SJCRH30 (cell line): ENCODE results near the gene KCNK7. TPM values are rescaled to one million over a fixed set of nuclear protein-coding genes. Genes with fewer than 3 reads are reported as not detected.

ENCODE experiments used
- DNase-seq, 2 experiments: peaks; one replicate each; pipeline ENCODE4 v3.0.0-alpha.2; 2015 to 2020
- H3K27ac ChIP-seq: fragments of 250-450 bp; sonication (Bioruptor Pico); 2 replicates; pipeline ENCODE4 v1.5.1; 2020; ENCODE audit warnings: mild to moderate bottlenecking, moderate library complexity
- H3K27me3 ChIP-seq: fragments of 250-450 bp; sonication (Bioruptor Pico); 2 replicates; pipeline ENCODE4 v1.5.1; 2020; ENCODE audit warnings: mild to moderate bottlenecking, moderate library complexity
- H3K36me3 ChIP-seq: fragments of 250-450 bp; sonication (Bioruptor Pico); 2 replicates; pipeline ENCODE4 v1.5.1; 2020; ENCODE audit warnings: mild to moderate bottlenecking, moderate library complexity
- H3K4me1 ChIP-seq: fragments of 250-450 bp; sonication (Bioruptor Pico); 2 replicates; pipeline ENCODE4 v1.5.1; 2020; ENCODE audit warnings: mild to moderate bottlenecking, moderate library complexity
- H3K4me3 ChIP-seq: fragments of 250-450 bp; sonication (Bioruptor Pico); 2 replicates; pipeline ENCODE4 v1.5.1; 2020; ENCODE audit warnings: mild to moderate bottlenecking, moderate library complexity
- H3K9me3 ChIP-seq: fragments of 250-450 bp; sonication (Bioruptor Pico); replicated peaks from 2 replicates; pipeline ENCODE4 v1.5.1; 2020; ENCODE audit warnings: mild to moderate bottlenecking, moderate library complexity
- total RNA-seq: library from RNA; depleted of rRNA; stranded (reverse); fragments of >200 nt; shearing (Covaris generic); gene quantifications from 2 replicates; pipeline ENCODE4 v1.2.3, GENCODE V29; 2014

Gene KCNK7
- total RNA-seq, 1 experiment from 2014 or later, result 0.28 TPM

GRCh38 chr11:65634905-65635731, 39.5 kb upstream of the KCNK7 start:
- Histone ChIP-seq H3K4me3 (no peak overlapping the region), H3K27ac (no peak overlapping the region), H3K27me3 (no peaks in the 10 kb centered on the region), H3K36me3 (peaks cover 31% of the 10 kb centered on the region), H3K4me1 (no peaks in the 10 kb centered on the region; the same call in 1 of the 2 replicates), H3K9me3 (no peaks in the 10 kb centered on the region)
- DNase-seq, result no peak

GRCh38 chr11:65634440-65634839, 38.8 kb upstream of the KCNK7 start:
- Histone ChIP-seq H3K27ac (no peak overlapping the region), H3K27me3 (no peaks in the 10 kb centered on the region), H3K36me3 (peaks cover 32% of the 10 kb centered on the region), H3K9me3 (no peaks in the 10 kb centered on the region), H3K4me3 (no peak overlapping the region), H3K4me1 (no peaks in the 10 kb centered on the region; the same call in 1 of the 2 replicates)
- DNase-seq, result no peak

- Histone ChIP-seq H3K9me3 (no peaks in the 10 kb centered on the region), H3K36me3 (peaks cover 36% of the 10 kb centered on the region), H3K27ac (no peak overlapping the region), H3K4me1 (no peaks in the 10 kb centered on the region; the same call in 1 of the 2 replicates), H3K27me3 (no peaks in the 10 kb centered on the region), H3K4me3 (no peak overlapping the region)
- no peak for DNase-seq
Observed at GRCh38 chr11:65634109-65634436, 38.5 kb upstream of the KCNK7 start.

DNA sequence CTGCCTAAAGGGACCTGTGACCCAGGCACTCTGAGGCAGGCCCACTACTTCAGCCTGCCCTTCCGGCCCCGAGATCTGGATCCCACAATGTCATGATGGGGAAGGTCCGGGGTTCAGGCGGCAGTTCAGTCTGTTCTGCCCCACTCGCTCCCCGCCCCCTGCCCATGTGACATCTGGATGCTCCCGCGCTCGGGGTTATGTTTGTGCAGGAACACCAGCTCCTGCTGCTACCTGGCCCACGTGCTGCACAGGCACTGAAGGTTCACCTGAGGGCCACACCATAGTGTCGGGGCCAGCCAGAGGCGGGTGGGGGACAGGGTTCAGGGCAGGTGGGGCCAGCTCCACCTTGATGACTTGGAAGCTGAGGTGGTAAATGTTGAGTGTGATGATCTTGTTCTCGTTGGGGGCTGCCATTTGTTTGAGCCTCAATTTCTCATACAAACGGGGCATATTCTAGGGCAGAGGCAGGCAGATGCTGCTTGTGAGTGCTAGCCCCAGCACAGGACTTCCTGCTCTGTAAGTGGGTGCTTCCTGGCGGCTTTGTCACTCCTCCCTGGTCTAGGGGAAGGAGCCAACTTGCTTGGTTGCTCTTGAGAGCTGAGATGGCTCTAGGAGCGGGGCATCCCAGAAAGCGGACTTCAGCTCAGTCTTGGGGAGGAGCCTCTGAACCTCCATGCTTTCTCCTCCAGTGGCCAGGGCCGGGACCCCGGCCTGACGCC, 37.9 kb upstream of the KCNK7 start:
- H3K27me3 ChIP-seq, result no peaks in the 10 kb centered on the region
- H3K27ac ChIP-seq, result no peak overlapping the region
- no peak for DNase-seq
- H3K36me3 ChIP-seq, result peaks cover 40% of the 10 kb centered on the region
- no peaks in the 10 kb centered on the region; the same call in 1 of the 2 replicates for H3K4me1 ChIP-seq
- H3K4me3 ChIP-seq, result no peak overlapping the region
- no peaks in the 10 kb centered on the region for H3K9me3 ChIP-seq

DNA sequence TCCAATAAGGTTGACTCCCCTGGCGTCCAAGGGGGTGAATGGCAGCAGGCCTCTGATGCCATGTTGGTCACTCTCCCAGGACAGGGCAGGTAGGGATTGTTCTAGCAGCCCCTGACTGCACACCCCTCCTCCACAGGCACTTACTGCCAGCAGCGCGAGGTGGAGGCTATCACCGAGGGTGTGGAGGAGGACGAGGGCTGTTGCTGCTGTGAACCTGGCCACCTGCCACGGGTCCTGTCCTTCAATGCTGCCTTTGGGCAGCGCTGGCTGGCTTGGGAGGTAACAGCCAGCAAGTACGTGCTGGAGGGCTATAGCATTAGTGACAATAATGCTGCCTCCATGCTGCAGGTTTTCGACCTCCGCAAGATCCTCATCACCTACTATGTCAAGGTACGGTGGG, 34.6 kb upstream of the KCNK7 start:
- DNase-seq, result no peak
- peaks cover 46% of the 10 kb centered on the region for H3K36me3 ChIP-seq

GRCh38 chr11:65629579-65629978, 34.0 kb upstream of the KCNK7 start:
- no peak for DNase-seq
- H3K4me3 ChIP-seq, result no peak overlapping the region

More for the DNA sequence above, 34.6 kb upstream of the KCNK7 start:
- Histone ChIP-seq H3K27me3 (no peaks in the 10 kb centered on the region), H3K27ac (no peak overlapping the region), H3K4me1 (no peaks in the 10 kb centered on the region), H3K9me3 (no peaks in the 10 kb centered on the region), H3K4me3 (no peak overlapping the region)

DNA sequence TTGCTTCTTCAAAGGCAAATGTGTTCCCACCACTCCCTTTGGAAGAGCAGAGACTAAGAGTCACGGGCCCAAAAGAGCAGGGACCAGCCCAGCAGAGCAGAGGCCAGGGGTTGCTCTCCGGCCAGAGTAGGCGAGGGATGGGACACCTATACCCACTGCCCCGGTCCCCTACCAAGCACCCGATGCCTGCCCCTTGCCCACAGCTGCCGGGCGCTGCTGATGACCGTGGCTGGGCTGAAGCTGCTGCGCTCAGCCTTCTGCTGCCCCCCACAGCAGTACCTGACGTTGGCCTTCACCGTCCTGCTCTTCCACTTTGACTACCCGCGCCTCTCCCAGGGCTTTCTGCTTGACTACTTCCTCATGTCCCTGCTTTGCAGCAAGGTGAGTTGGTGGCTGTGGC, 31.6 kb upstream of the KCNK7 start:
- H3K36me3 ChIP-seq, result peaks cover 39% of the 10 kb centered on the region
- H3K9me3 ChIP-seq, result no peaks in the 10 kb centered on the region
- H3K4me1 ChIP-seq, result no peaks in the 10 kb centered on the region
- H3K4me3 ChIP-seq, result no peak overlapping the region
- H3K27me3 ChIP-seq, result no peaks in the 10 kb centered on the region
- no peak overlapping the region for H3K27ac ChIP-seq
- DNase-seq, result no peak

More at GRCh38 chr11:65629579-65629978, 34.0 kb upstream of the KCNK7 start:
- H3K27me3 ChIP-seq, result no peaks in the 10 kb centered on the region
- H3K4me1 ChIP-seq, result no peaks in the 10 kb centered on the region
- peaks cover 40% of the 10 kb centered on the region for H3K36me3 ChIP-seq
- H3K9me3 ChIP-seq, result no peaks in the 10 kb centered on the region
- no peak overlapping the region for H3K27ac ChIP-seq

GRCh38 chr11:65625628-65626342, 30.2 kb upstream of the KCNK7 start:
- Histone ChIP-seq H3K36me3 (peaks cover 45% of the 10 kb centered on the region), H3K4me3 (no peak overlapping the region), H3K27me3 (no peaks in the 10 kb centered on the region), H3K27ac (no peak overlapping the region), H3K9me3 (no peaks in the 10 kb centered on the region), H3K4me1 (no peaks in the 10 kb centered on the region)
- DNase-seq, result no peak

DNA sequence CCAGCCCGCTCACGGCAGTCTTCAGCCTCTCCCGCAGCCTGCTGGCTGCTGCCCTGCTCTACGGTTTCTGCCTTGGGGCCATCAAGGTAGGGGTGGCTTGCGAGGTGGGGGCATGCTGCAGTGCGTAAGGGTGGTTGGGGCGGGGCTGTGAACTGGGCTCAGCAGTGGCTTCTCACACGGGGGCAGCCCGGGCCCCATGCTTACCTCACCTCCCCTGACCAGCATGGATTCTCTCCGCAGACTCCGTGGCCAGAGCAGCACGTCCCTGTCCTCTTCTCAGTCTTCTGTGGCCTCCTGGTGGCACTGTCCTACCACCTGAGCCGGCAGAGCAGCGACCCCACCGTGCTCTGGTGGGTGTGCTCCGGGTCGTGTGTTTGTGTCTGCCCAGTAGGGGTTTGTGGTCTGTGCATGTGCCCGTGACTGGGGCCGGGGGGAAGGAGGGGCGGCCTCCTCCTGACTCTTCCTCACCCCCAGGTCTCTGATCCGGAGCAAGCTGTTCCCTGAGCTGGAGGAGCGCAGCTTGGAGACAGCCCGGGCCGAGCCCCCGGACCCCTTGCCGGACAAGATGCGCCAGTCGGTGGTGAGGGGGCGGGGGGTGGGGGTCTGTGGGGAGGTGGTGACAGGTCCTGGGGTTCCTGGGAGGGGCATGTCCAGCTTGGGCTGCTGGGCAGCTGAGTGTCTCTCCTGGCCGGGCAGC, 29.5 kb upstream of the KCNK7 start:
- DNase-seq, result no peak
- Histone ChIP-seq H3K4me1 (no peaks in the 10 kb centered on the region), H3K4me3 (no peak overlapping the region), H3K27ac (no peak overlapping the region), H3K27me3 (no peaks in the 10 kb centered on the region), H3K36me3 (peaks cover 39% of the 10 kb centered on the region), H3K9me3 (no peaks in the 10 kb centered on the region)

DNA sequence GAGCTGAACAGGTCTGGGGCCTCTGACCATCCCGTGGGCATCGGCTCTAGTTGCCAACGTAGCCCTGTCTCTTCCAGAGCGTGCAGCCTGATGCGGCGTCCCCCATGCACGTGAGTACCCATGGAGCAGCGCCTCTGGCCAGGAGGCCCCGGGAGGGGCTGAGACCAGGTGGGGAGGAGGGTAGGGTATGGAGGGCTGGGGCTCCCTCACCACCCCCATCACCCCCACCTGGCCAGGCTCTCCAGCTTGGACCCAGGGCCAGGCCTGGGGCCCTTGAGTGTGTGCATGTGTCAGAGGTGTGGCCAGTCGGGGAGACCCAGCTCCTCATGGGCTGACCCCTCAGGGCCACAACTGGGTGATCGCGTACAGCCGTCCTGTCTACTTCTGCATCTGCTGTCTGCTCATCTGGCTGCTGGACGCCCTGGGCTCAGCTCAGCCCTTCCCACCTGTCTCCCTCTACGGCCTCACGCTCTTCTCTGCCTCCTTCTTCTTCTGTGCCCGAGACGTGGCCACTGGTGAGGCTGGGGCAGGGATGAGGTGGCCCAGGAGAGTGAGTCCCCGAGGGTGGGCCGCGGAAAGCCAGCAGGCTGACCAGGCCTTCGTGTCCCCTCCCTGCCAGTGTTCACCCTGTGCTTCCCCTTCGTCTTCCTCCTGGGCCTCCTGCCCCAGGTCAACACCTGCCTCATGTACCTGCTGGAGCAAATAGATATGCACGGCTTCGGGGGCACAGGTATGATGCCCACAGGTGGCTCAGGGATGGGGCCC, 28.4 kb upstream of the KCNK7 start:
- Histone ChIP-seq H3K27me3 (no peaks in the 10 kb centered on the region), H3K4me1 (no peaks in the 10 kb centered on the region), H3K36me3 (peaks cover 34% of the 10 kb centered on the region), H3K27ac (no peak overlapping the region), H3K9me3 (no peaks in the 10 kb centered on the region), H3K4me3 (no peak overlapping the region)
- no peak for DNase-seq

DNA sequence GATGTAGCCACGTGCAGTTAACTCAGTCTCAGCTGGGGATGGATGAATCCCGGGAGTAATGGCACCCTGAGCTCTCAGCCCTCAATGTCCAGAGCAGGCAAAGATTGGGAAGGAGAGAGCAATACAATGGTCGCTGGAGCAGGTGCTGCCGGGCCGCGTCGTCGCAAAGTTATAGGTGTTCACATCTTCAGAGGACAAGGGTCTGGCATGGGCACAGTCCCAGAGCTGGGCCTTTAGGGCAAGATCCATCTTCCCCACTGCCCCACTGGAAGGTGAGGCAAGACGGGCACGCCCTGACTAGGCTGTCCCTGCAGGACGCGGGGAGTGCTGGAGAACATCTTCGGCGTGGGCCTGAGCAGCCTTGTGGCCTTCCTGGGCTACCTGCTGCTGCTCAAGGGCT, 27.6 kb upstream of the KCNK7 start:
- H3K4me3 ChIP-seq, result no peak overlapping the region
- DNase-seq, result no peak

DNA sequence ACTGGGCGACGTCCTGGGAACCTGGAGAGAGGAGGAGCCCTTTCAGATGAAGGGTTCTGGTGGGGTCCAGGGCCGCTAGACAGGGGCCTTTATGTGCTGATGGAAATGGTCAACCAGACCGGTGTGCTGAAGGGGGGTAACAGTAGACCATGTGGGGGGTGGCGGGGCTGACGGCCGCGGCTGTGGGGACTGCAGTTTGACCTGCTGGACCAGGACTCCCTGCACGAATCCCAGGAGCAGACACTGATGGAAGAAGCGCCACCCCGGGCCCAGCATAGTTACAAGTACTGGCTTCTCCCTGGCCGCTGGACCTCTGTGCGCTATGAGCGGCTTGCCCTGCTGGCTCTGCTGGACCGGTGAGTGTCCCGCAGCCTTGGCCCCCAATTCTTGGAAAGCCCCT, 26.4 kb upstream of the KCNK7 start:
- Histone ChIP-seq H3K27me3 (no peaks in the 10 kb centered on the region), H3K36me3 (peaks cover 29% of the 10 kb centered on the region), H3K4me1 (no peaks in the 10 kb centered on the region), H3K27ac (no peak overlapping the region), H3K9me3 (no peaks in the 10 kb centered on the region), H3K4me3 (no peak overlapping the region)
- DNase-seq, result no peak

More for the DNA sequence above, 27.6 kb upstream of the KCNK7 start:
- H3K36me3 ChIP-seq, result peaks cover 35% of the 10 kb centered on the region
- no peak overlapping the region for H3K27ac ChIP-seq
- no peaks in the 10 kb centered on the region for H3K4me1 ChIP-seq
- no peaks in the 10 kb centered on the region for H3K9me3 ChIP-seq
- H3K27me3 ChIP-seq, result no peaks in the 10 kb centered on the region

GRCh38 chr11:65621460-65621859, 25.9 kb upstream of the KCNK7 start:
- Histone ChIP-seq H3K27ac (no peak overlapping the region), H3K36me3 (peaks cover 25% of the 10 kb centered on the region), H3K9me3 (no peaks in the 10 kb centered on the region), H3K4me3 (no peak overlapping the region), H3K27me3 (no peaks in the 10 kb centered on the region), H3K4me1 (no peaks in the 10 kb centered on the region)
- no peak for DNase-seq

GRCh38 chr11:65620666-65621065, 25.1 kb upstream of the KCNK7 start:
- Histone ChIP-seq H3K36me3 (peaks cover 20% of the 10 kb centered on the region), H3K4me1 (no peaks in the 10 kb centered on the region), H3K27me3 (no peaks in the 10 kb centered on the region), H3K27ac (no peak overlapping the region), H3K9me3 (no peaks in the 10 kb centered on the region), H3K4me3 (no peak overlapping the region)
- no peak for DNase-seq
